D721Med (cell line): ENCODE results near the gene XXYLT1.
"Not testable (repeated sequence)": the region's sequence is repeated elsewhere in the genome, so short reads cannot be mapped to it uniquely, and the experiment has no call there.

Source experiments
- DNase-seq: peaks from one replicate; pipeline ENCODE4 v3.0.0; 2011; ENCODE audit warnings: low spot score; ENCODE audit not compliant: insufficient read length
- FAIRE-seq: peaks from 2 replicates; lab custom pipeline; 2011; peaks lifted over from hg19 to GRCh38; lab: Jason Lieb, UNC
- TF ChIP-seq, protein P1 (sequence below): IDR thresholded peaks from 2 replicates; pipeline ENCODE4 v1.5.1; 2012; ENCODE audit warnings: mild to moderate bottlenecking, control low read depth; ENCODE audit not compliant: insufficient read depth; ENCODE audit errors: missing control alignments

XXYLT1 gene

DNA sequence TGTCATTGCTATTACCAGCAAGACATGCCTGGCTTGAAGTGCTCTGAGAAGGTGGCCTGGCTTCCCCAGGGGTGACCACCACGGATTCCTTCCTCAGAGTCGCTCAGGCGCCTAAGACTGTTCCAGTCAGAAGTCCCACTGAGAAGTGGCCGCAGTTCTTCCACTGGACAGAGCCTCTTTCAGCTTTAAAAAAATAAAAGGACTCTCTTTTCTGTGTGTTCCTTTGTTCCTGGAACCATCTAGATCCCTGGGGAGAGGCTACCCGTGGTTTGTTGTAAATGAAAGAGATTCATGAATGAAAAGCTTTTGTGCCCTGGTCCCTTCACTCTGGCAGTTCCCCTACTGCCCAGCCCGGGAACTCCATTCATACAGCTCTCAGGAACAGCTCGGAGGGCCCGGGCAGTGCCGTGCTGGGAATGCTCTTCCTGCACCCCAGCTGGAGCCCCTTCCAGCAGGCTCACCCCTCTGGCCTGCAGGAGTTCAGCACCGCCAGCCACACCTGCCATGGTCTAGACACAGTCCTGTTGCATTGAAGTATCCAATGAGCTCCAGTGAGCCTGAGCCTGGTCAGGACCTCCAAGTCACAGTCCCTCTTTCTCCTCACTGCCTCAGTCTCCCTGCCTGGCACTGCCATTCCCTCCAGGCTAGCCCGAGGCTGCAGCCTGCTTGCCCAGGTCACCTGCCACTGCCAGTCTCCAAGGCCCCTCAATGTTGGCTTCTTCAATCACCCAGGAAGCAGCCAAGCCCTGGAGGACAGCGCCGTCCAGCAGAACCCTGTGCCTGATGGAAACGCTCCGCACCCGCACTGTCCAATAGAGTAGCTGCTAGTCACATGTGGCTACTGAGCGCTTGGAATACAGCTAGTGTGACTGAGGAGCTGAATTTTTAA is 75.4 kb downstream of the XXYLT1 start:
- DNase-seq, result no peak
- TF ChIP-seq, protein P1, sequence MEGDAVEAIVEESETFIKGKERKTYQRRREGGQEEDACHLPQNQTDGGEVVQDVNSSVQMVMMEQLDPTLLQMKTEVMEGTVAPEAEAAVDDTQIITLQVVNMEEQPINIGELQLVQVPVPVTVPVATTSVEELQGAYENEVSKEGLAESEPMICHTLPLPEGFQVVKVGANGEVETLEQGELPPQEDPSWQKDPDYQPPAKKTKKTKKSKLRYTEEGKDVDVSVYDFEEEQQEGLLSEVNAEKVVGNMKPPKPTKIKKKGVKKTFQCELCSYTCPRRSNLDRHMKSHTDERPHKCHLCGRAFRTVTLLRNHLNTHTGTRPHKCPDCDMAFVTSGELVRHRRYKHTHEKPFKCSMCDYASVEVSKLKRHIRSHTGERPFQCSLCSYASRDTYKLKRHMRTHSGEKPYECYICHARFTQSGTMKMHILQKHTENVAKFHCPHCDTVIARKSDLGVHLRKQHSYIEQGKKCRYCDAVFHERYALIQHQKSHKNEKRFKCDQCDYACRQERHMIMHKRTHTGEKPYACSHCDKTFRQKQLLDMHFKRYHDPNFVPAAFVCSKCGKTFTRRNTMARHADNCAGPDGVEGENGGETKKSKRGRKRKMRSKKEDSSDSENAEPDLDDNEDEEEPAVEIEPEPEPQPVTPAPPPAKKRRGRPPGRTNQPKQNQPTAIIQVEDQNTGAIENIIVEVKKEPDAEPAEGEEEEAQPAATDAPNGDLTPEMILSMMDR, result no peak
- FAIRE-seq, result no peak

DNA sequence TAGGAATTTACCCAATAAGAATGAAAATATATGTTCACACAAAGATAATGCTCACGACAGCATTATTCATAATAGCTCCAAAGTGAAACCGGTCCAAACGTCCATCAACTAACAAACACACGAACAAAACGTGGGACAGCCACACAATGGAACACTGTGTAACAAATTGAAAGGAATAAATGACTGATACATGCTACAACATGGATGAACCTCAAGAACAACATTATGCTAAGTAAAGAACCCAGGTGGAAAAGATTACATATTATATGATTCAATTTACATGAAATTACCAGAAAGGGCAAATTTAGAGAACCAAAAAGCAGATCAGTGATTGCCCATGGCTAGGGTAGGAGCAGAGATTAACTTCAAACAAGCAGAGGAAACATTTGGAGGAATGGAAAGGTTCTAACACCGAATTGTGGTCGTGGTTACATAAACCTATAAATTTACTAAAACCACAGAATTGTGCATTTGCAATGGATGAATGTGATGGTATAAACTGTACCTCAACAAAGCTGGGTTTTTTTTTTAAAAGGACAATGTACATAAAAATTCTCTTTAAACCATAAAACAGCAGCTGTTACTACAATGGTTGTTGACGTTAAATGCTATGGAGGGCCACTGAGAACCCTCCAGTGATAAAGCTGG is 76.3 kb downstream of the XXYLT1 start:
- FAIRE-seq, result no peak
- DNase-seq, result no peak
- TF ChIP-seq, protein P1, result no peak

DNA sequence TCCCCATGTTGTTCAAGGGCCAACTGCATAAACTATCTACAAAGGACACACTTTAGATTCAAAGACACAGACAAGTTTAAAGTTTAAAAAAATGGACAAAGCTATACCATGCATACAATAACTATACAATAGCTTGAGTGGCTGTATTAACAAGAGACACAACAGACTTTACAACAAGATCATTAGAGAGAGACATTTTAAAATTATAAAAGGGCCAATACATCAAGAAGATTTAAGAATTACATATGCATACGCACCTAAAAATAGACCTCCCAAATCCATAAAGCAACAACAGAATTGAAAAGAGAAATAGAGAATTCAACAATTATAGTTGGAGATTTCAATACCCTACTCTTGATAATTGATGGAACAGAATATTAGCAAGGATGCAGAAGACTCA is 79.4 kb downstream of the XXYLT1 start:
- TF ChIP-seq, protein P1, result no peak
- DNase-seq, result no peak
- no peak for FAIRE-seq

DNA sequence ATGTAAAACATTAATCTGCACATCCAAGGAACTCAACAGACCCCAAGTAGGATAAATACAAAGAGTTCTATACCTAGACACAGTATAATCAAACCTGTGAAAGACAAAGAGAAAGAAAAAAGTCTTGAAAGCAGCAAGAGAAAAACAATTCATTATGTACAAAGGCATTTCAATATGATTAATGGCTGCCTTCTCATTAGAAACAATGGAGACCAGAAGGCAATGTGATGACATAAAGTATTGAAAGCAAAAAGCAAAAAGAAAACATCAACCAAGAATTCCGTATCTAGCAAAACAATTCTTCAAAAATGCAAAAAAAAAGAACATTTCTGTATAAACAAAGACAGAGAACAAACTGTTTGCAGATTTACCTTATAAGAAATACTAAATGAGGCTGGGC is 81.1 kb downstream of the XXYLT1 start:
- FAIRE-seq (no peak), DNase-seq (no peak)
- TF ChIP-seq, protein P1, result no peak

DNA sequence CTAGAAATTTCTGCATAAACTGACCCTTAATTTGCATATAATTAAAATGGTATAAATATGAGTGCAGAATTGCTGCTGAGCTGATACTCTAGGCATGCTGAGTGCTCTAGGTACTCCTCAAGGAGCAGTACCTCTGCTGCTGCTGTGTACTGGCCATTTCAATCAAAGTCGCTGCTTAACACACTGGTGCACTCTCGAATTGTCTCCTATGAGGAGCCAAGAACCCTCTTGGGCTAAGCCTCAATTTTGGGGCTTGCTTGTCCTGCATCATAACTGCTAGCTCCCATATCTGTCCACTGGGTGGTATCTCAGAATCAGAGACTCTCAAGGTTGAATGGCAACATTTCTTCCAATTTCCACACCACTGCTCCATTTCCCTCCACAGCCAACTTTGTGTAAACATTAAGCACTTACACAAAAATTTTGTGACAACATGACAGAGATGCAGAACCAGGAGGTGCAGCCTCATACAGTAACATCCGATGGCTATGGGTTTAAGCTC is 82.5 kb downstream of the XXYLT1 start:
- DNase-seq, result no peak
- FAIRE-seq, result no peak

DNA sequence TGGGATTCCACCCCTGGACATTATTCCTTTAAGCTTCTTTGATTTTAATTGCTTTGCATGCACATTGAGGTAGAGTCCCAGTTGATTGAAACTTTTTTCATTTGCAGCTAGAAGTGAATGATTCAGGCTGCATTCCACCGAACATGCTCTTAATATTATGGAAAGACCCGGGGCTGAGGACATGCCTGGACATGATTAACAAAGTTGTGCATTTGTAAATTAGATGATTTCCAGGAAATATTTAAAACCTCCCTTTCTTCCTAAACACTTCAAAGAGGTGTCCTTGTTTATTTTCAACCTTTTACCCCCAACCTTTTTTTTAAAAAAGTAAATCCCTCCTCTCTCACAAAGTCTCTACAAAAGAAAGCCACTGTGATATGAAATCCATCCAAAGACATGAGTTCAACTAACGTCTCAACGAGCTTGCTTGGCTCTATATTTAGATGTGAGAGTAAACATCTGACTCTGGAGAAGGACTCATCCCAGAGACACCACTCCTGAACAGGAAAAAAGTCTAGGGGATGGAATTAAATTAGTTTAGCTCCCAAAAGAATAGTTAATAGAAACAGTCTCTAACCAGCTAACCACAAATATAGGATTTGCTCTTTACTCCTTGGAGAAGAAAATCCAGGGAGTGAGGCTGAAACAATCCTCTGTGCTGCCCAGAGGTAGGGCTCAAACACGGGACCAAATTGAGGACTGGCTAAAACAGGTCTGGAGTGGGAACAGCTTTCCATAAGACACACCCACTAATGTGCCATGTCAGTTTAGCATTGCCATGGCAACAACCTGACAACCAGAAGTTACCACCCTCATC is 83.1 kb downstream of the XXYLT1 start:
- FAIRE-seq, result no peak
- TF ChIP-seq, protein P1, result no peak
- DNase-seq, result no peak

More for the DNA sequence above, 82.5 kb downstream of the XXYLT1 start:
- TF ChIP-seq, protein P1, result no peak

DNA sequence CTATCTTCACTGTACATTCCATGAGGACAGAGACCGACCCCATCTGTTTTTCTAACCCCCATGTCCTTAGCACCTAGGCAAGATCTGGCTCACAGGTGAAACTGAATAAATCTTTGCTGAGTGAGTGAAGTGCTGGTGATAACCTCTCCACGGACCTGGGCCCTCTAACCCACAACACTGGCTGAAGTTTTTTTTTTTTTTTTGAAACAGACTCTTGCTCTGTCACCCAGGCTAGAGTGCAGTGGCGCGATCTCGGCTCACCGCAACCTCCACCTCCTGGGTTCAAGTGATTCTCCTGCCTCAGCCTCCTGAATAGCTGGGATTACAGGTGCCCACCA is 84.3 kb downstream of the XXYLT1 start:
- FAIRE-seq, result not testable (repeated sequence)

More for the DNA sequence above, 84.3 kb downstream of the XXYLT1 start:
- DNase-seq, result not testable (repeated sequence)
